Nephron progenitor cell (in vitro differentiated cells): ENCODE measurements around the gene AP4B1.

Experiments used
- DNase-seq: peaks from one replicate; pipeline ENCODE4 v3.0.0; 2021
- H3K27ac Mint-ChIP-seq: 2 replicates; pipeline ENCODE4 v1.8.0; 2021; ENCODE audit warnings: mild to moderate bottlenecking, moderate library complexity, mixed read lengths
- H3K27me3 Mint-ChIP-seq: 2 replicates; pipeline ENCODE4 v1.8.0; 2021; ENCODE audit warnings: mild to moderate bottlenecking, low read depth, mixed read lengths; ENCODE audit not compliant: poor library complexity
- H3K36me3 Mint-ChIP-seq: 2 replicates; pipeline ENCODE4 v1.8.0; 2021; ENCODE audit warnings: low read depth, mixed read lengths
- H3K4me1 Mint-ChIP-seq: 2 replicates; pipeline ENCODE4 v1.8.0; 2021; ENCODE audit warnings: mixed read lengths
- H3K4me3 Mint-ChIP-seq: 2 replicates; pipeline ENCODE4 v1.8.0; 2021; ENCODE audit warnings: mild to moderate bottlenecking, moderate library complexity, mixed read lengths
- H3K9me3 Mint-ChIP-seq: 2 replicates; pipeline ENCODE4 v1.8.0; 2021; ENCODE audit warnings: mild to moderate bottlenecking, moderate library complexity, mixed read lengths
- TF ChIP-seq, protein P1 (sequence below): fragments of 200-600 bp; sonication (generic); IDR thresholded peaks from 2 replicates; pipeline ENCODE4 v1.5.0; 2021; ENCODE audit warnings: antibody characterized with exemption

AP4B1 gene

DNA sequence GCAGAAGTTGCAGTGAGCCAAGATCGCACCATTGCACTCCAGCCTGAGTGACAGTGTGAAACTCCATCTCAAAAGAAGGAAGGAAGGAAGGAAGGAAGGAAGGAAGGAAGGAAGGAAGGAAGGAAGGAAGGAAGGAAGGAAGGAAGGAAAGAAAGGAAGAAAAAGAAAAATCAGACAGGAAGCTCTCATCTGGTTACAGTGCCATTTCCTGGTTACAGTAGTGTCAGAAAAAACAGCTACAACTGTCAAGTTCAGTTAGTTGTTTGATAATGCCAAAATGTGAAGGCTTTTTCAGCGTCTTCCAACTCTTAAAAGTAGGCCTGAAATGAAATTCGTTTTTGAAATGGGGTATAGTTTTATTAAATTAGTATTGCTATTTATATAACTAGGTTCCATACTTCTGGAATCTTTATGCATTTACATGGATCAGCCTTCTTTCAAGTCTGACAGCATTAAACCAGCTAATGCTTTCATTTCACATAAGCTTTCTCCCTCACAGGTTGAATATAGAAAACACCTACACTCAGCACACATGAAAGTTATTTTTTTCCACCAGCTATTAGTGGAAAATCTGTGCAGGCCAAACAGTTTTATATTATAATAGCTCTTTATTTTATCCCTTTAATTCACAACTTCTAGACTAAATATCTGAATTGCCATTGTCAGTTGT is 54.3 kb downstream of the AP4B1 start:
- DNase-seq: no peak
- no peak overlapping the region for H3K4me3 Mint-ChIP-seq
- TF ChIP-seq, protein P1, sequence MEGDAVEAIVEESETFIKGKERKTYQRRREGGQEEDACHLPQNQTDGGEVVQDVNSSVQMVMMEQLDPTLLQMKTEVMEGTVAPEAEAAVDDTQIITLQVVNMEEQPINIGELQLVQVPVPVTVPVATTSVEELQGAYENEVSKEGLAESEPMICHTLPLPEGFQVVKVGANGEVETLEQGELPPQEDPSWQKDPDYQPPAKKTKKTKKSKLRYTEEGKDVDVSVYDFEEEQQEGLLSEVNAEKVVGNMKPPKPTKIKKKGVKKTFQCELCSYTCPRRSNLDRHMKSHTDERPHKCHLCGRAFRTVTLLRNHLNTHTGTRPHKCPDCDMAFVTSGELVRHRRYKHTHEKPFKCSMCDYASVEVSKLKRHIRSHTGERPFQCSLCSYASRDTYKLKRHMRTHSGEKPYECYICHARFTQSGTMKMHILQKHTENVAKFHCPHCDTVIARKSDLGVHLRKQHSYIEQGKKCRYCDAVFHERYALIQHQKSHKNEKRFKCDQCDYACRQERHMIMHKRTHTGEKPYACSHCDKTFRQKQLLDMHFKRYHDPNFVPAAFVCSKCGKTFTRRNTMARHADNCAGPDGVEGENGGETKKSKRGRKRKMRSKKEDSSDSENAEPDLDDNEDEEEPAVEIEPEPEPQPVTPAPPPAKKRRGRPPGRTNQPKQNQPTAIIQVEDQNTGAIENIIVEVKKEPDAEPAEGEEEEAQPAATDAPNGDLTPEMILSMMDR: no peak
- no peak overlapping the region for H3K27ac Mint-ChIP-seq
- no peaks in the 10 kb centered on the region for H3K4me1 Mint-ChIP-seq
- H3K9me3 Mint-ChIP-seq: peaks cover 20% of the 10 kb centered on the region
- H3K27me3 Mint-ChIP-seq: peaks cover 8% of the 10 kb centered on the region
- H3K36me3 Mint-ChIP-seq: peaks cover 10% of the 10 kb centered on the region

DNA sequence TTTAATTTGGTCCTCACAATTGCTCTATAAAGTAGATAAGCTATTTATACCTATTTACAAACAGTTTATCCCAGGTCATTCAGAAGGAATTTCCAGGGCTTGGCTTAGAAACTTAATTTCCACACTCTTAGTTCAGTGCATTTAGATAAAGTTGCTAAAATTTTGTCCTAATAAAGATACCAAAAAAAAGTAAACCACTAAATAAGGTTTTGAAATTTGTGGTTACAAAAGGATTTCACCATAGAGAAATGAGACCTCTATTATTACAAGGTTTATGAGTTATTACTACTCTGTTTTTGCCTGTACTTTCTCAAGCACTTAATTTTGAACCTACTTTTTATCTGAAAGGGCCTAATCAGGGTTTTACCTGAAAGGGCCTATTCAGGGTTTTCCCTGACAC is 55.5 kb downstream of the AP4B1 start:
- Mint-ChIP-seq H3K27me3 (peaks cover 8% of the 10 kb centered on the region), H3K27ac (no peak overlapping the region), H3K4me1 (no peaks in the 10 kb centered on the region), H3K4me3 (no peak overlapping the region), H3K9me3 (peaks cover 20% of the 10 kb centered on the region), H3K36me3 (peaks cover 10% of the 10 kb centered on the region)
- no peak for DNase-seq
- TF ChIP-seq, protein P1: no peak

DNA sequence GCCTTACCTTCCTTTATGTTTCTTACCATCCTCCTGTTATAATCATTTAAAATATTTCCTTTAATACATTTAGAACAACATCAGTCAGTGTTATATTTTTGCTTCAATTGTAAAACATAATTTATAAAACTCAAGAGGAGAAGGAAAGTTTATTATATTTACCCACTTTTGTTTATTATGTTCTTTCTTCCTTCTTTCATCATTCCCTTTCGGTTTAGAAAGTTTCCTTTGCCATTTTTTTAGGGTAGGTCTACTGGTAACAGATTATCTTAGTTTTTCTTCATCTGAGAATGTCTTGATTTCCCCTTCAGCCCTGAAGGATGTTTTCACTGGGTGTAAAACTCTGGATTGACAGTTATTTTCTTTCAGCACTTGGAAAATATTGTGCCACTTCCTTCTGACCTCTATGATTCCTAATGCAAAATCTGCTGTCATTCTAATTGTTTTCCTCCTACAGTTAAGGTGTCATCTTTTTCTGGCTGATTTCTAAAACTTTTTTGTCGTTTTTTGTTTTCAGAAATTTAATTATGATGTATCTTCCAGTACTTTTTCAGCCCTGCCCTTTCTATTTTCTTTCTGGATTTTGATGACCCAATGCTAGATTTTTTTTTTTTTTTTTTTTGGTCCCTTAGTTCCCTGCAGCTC is 58.1 kb downstream of the AP4B1 start:
- H3K27me3 Mint-ChIP-seq: peaks cover 7% of the 10 kb centered on the region
- TF ChIP-seq, protein P1: no peak
- H3K4me1 Mint-ChIP-seq: no peaks in the 10 kb centered on the region
- peaks cover 10% of the 10 kb centered on the region for H3K36me3 Mint-ChIP-seq
- DNase-seq: no peak
- H3K27ac Mint-ChIP-seq: no peak overlapping the region
- H3K4me3 Mint-ChIP-seq: no peak overlapping the region
- peaks cover 36% of the 10 kb centered on the region for H3K9me3 Mint-ChIP-seq
